Heart right ventricle (tissue), 16 donors: ENCODE results near the gene SESN1. TPM values are rescaled to one million over a fixed set of nuclear protein-coding genes. Genes with fewer than 3 reads are reported as not detected.

ENCODE experiments used
- ATAC-seq, 8 donors: fragments of 200-7000 bp; cut with Tn5 transposase; one replicate each; pipeline ENCODE4 v1.9.1; 2020; ENCODE audit warnings: mild to moderate bottlenecking in 8 of 8, moderate library complexity in 8 of 8, moderate number of reproducible peaks in 1 of 8
- DNase-seq, 2 donors: peaks; one replicate each; pipeline ENCODE4 v3.0.0-alpha.2; 2020
- H3K27ac ChIP-seq, 10 donors: fragments of 200-600 bp; sonication (generic) in 2 of 10; one replicate each; pipeline versions ENCODE4 v1.5.0 to v1.8.0; 2020 to 2022; ENCODE audit warnings: mild to moderate bottlenecking in 3 of 10
- H3K27me3 ChIP-seq, 7 donors: fragments of 200-600 bp; one replicate each; pipeline ENCODE4 v1.8.0; 2021 to 2022; ENCODE audit warnings: mild to moderate bottlenecking in 2 of 7
- H3K36me3 ChIP-seq, 9 donors: fragments of 200-600 bp; sonication (generic) in 1 of 9; one replicate each; pipeline versions ENCODE4 v1.5.0 to v1.8.0; 2020 to 2022; ENCODE audit warnings: mild to moderate bottlenecking in 2 of 9
- H3K4me1 ChIP-seq, 9 donors: fragments of 200-600 bp; sonication (generic) in 1 of 9; one replicate each; pipeline versions ENCODE4 v1.5.0 to v1.8.0; 2020 to 2022; ENCODE audit warnings: mild to moderate bottlenecking in 4 of 9
- H3K4me3 ChIP-seq, 10 donors: fragments of 200-600 bp; sonication (generic) in 2 of 10; one replicate each; pipeline versions ENCODE4 v1.5.0 to v1.8.0; 2020 to 2022; ENCODE audit warnings: mild to moderate bottlenecking in 7 of 10, moderate library complexity in 2 of 10
- H3K9me3 ChIP-seq, 11 donors: fragments of 200-600 bp in 10 of 11; sonication (generic) in 2 of 11; one replicate each; pipeline versions ENCODE4 v1.5.0 to v1.8.0; 2013 to 2022; ENCODE audit warnings: mild to moderate bottlenecking in 2 of 11, control low read depth in 1 of 11, moderate library complexity in 1 of 11
- CTCF ChIP-seq, 9 donors: fragments of 200-600 bp; sonication (generic) in 2 of 9; IDR thresholded peaks; one replicate each; pipeline versions ENCODE4 v1.5.0 to v1.8.0; 2021 to 2022; ENCODE audit warnings: antibody characterized with exemption in 9 of 9, mild to moderate bottlenecking in 5 of 9, moderate library complexity in 1 of 9
- WGBS, 2 donors: extraction: QIAGEN DNeasy Blood & Tissue Kit; methylation state at CpG; one replicate each; pipeline ENCODE4 v1.1.7; 2013; ENCODE audit warnings: inconsistent platforms in 1 of 2; 5-methylcytosine and 5-hydroxymethylcytosine counted together
- intact Hi-C, 10 donors: fragments of 100-400 bp; cut with DNase I; formaldehyde crosslinking; loops; one replicate each; pipeline versions ENCODE4 v1.11.1 to v1.14.2; 2022
- polyA plus RNA-seq, 2 donors: library from polyadenylated mRNA; stranded (reverse); fragments of 200-250 nt; gene quantifications; one replicate each; pipeline ENCODE4 v1.2.3, GENCODE V29; 2013
- total RNA-seq, 10 donors: library from RNA; stranded (reverse); fragmentation: NEBNext Ultra II Directional in 3 of 10; extraction: Animal tissue kit (Norgen Biotek cat#: 25700) in 3 of 10; gene quantifications; one replicate each; pipeline versions ENCODE4 v1.2.1 to v1.2.4, GENCODE V29; 2021 to 2023
- donor health status: Arrhythmogenic right ventricular cardiomyopathy.
- donor health status: ischemic (EF 13 %, LVEDD 7.1; RV severe dilation, severe dysfunction).
- donor health status: healthy with polysubstance abuse.
- donor health status: DM: no; HTN: yes; CAD: no.
- donor health status: DM: no; HTN: no; CAD: no.
- donor health status: ischemic (EF 25% LVEDD 6.9; RV normal size, moderate dysfunction).
- donor health status: ischemic (EF 25% LVEDD 5.7; RV mildly dilated, moderate dysfunction).
- donor health status: healthy.
- donor health status: DM: yes; HTN: yes; CAD: no.
- donor health status: Ischemic cardiomyopathy.
- donor health status: ischemic (EF 35%, LVEDD 5.7; RV mildly dilated, moderate dysfunction).
- donor health status: nonischemic (EF 11% LVEDD 7.7; RV severe dilation, severe dysfunction).
- donor health status: DM: yes; HTN: yes; CAD: no.
- donor health status: PGD.
- donor health status: ischemic (EF 29% LVEDD 5.4; RV normal size, mild dysfunction).
- donor health status: nonischemic (EF 23%, LVEDD 6.1; RV moderate dilation, normal function).

The SESN1 gene
- total and polyA plus RNA-seq, 12 donors, result 16.2 to 62.8 (median 37.7) TPM

DNA sequence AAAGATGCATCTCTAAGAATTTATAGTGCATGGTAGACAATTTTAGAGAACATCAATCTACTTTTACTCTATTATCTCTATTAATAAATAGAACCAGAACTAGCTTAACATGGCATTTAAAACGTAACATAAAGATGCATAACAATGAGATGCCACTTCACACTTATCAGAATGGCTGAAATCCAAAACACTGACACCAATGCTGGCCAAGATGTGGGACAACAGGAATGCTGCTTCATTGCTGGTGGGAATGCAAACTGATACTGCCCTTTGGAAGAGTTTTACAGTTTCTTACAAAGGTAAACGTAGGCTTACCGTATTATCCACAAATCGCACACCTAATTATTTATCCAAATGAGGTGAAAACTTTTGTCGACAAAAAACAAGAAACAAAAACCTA lies 95.2 kb downstream of the SESN1 start:
- no peak overlapping the region for H3K4me3 ChIP-seq
- TF ChIP-seq CTCF (IDR thresholded peaks at IDR 0.05), result no peak
- no peak for DNase-seq
- no peaks in the 10 kb centered on the region for H3K27me3 ChIP-seq
- peaks cover 0 to 74% (median 20%) of the 10 kb centered on the region in 9 donors for H3K36me3 ChIP-seq
- no peaks in the 10 kb centered on the region for H3K9me3 ChIP-seq
- peaks cover 2 to 65% (median 56%) of the 10 kb centered on the region in 9 donors for H3K4me1 ChIP-seq
- WGBS, 2 donors, result 51 to 78% methylated on average over 5 of the region's 5 CpGs
- peak overlapping the region in 3 of 10 donors; percentile 13 to 19 (median 17) for H3K27ac ChIP-seq
- peak in 1 of 8 donors; percentile 62 for ATAC-seq
- intact Hi-C loops, result no loop called here

GRCh38 chr6:108998485-108998884 lies 96.2 kb downstream of the SESN1 start:
- Histone ChIP-seq H3K4me3 (no peak overlapping the region), H3K4me1 (peaks cover 2 to 56% (median 48%) of the 10 kb centered on the region in 9 donors), H3K36me3 (peaks cover 0 to 84% (median 28%) of the 10 kb centered on the region in 9 donors), H3K9me3 (no peaks in the 10 kb centered on the region), H3K27ac (peak overlapping the region in 1 of 10 donors; percentile 3), H3K27me3 (no peaks in the 10 kb centered on the region)
- DNase-seq (no peak), ATAC-seq (peak in 5 of 8 donors; percentile 25 to 49 (median 38))
- WGBS, 2 donors, result 55 to 68% methylated on average over 3 of the region's 3 CpGs
- no peak for TF ChIP-seq CTCF (IDR thresholded peaks at IDR 0.05)
- intact Hi-C loops, result no loop called here

DNA sequence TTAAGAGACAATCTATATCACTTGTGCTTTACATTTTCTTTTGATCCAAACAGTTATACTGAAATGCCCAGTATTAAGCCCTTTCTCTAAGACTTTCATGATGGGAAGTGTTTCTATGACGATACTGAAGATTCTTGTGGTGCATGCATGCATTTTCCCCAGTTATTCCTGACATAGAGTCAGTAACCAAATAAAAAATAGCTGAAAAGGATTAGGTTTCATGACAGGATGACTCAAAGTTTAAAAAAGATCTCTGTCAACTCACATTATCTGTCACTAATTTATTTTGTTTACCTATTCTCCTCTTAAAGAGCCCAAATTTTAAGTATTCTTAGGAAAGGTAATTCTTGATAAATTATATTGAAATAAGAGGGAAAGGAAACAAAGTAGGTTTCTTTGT lies 98.4 kb downstream of the SESN1 start:
- H3K4me3 ChIP-seq, result no peak overlapping the region
- H3K36me3 ChIP-seq, result peaks cover 0 to 100% (median 46%) of the 10 kb centered on the region in 9 donors
- H3K4me1 ChIP-seq, result peaks cover 0 to 33% (median 26%) of the 10 kb centered on the region in 9 donors
- no peak for DNase-seq
- 96 to 98% methylated on average over 1 of the region's 1 CpG for WGBS, 2 donors
- no peaks in the 10 kb centered on the region for H3K27me3 ChIP-seq
- TF ChIP-seq CTCF (IDR thresholded peaks at IDR 0.05), result no peak
- peak overlapping the region in 1 of 10 donors; percentile 8 for H3K27ac ChIP-seq
- ATAC-seq, result no peak
- no peaks in the 10 kb centered on the region for H3K9me3 ChIP-seq
- intact Hi-C loops, result no loop called here

DNA sequence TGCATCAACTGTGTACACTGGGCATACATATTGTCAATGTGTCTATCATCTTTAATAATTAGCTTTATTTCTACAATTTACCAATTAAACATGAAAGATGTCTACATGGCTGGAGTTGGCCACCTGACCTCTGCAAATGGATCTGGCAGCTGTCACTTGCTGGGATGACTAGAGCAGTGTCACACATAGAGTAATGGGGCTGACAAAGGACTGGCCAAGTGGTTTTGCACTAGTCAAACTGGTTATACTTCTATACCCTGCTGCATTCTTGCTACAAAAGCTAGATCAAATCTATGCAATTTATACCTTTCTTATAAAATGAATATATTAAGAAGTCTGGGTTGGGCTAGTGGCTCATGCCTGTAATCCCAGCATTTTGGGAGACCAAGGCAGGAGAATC lies 99.3 kb downstream of the SESN1 start:
- peaks cover 0 to 100% (median 50%) of the 10 kb centered on the region in 9 donors for H3K36me3 ChIP-seq
- peaks cover 0 to 25% (median 20%) of the 10 kb centered on the region in 9 donors for H3K4me1 ChIP-seq
- H3K4me3 ChIP-seq, result no peak overlapping the region
- ATAC-seq (no peak), DNase-seq (no peak)
- intact Hi-C loops, result no loop called here
- no peak for TF ChIP-seq CTCF (IDR thresholded peaks at IDR 0.05)
- no peaks in the 10 kb centered on the region for H3K9me3 ChIP-seq
- H3K27ac ChIP-seq, result peak overlapping the region in 1 of 10 donors; percentile 8
- H3K27me3 ChIP-seq, result no peaks in the 10 kb centered on the region
